HG02763 (cell line): Measurements from ENCODE around the gene PCDHB3.
"Not testable (repeated sequence)": the region's sequence is repeated elsewhere in the genome, so short reads cannot be mapped to it uniquely, and the experiment has no call there.

ENCODE experiments used
- ATAC-seq: cut with Tn5 transposase; IDR thresholded peaks from one replicate; pipeline ENCODE4 v1.9.1; 2021; ENCODE audit warnings: mild to moderate bottlenecking, moderate library complexity; ENCODE audit not compliant: unreplicated experiment

The PCDHB3 gene

GRCh38 chr5:141135718-141136266 lies 35.5 kb downstream of the PCDHB3 start:
- ATAC-seq: no peak

GRCh38 chr5:141137346-141137745 lies 37.1 kb downstream of the PCDHB3 start:
- ATAC-seq: not testable (repeated sequence)

GRCh38 chr5:141149812-141150211 lies 49.5 kb downstream of the PCDHB3 start, which contains the start of gene PCDHB6:
TSS of gene PCDHB6 (plus strand) at chr5:141150057. CDS start at chr5:141150258, 201 bp downstream.
- no peak for ATAC-seq

GRCh38 chr5:141150224-141150992 lies 50.1 kb downstream of the PCDHB3 start:
- ATAC-seq: no peak

- ATAC-seq: no peak
These were observed 50.7 kb downstream of the PCDHB3 start for GRCh38 chr5:141150993-141151325.

GRCh38 chr5:141151632-141152031 lies 51.4 kb downstream of the PCDHB3 start:
- not testable (repeated sequence) for ATAC-seq

GRCh38 chr5:141152096-141152495 lies 51.8 kb downstream of the PCDHB3 start:
- not testable (repeated sequence) for ATAC-seq
